ENCODE measurements around the gene FYTTD1. TPM values are rescaled to one million over a fixed set of nuclear protein-coding genes. Genes with fewer than 3 reads are reported as not detected.
A peak's percentile ranks its signal among the peaks of the same experiment; 100 is the strongest.

Gene FYTTD1
- total RNA-seq, 1 experiment from 2014 or later = 30.1 TPM

- no peak for DNase-seq (ENCODE audit: extremely low read depth, low read depth)
Measured at GRCh38 chr3:197790033-197790432, 40.4 kb downstream of the FYTTD1 start.

GRCh38 chr3:197791113-197791891 lies 41.6 kb downstream of the FYTTD1 start, which contains the start of gene LRCH3:
TSS of gene LRCH3 (plus strand) at chr3:197791254. CDS start at chr3:197791279, 25 bp downstream.
- peak; percentile 47 for DNase-seq (ENCODE audit: extremely low read depth, low read depth)

- no peak for DNase-seq (ENCODE audit: extremely low read depth, low read depth)
Measured at GRCh38 chr3:197791892-197792647, 42.4 kb downstream of the FYTTD1 start.

- no peak for DNase-seq (ENCODE audit: extremely low read depth, low read depth)
Measured at GRCh38 chr3:197793247-197793646, 43.6 kb downstream of the FYTTD1 start.

- DNase-seq (ENCODE audit: extremely low read depth, low read depth) = no peak
Measured at GRCh38 chr3:197794115-197794514, 44.4 kb downstream of the FYTTD1 start.

GRCh38 chr3:197795200-197795599 lies 45.5 kb downstream of the FYTTD1 start:
- no peak for DNase-seq (ENCODE audit: extremely low read depth, low read depth)

- DNase-seq (ENCODE audit: extremely low read depth, low read depth) = no peak
Measured at GRCh38 chr3:197796087-197796486, 46.4 kb downstream of the FYTTD1 start.

- no peak for DNase-seq (ENCODE audit: extremely low read depth, low read depth)
Measured at GRCh38 chr3:197798863-197799262, 49.2 kb downstream of the FYTTD1 start.

- no peak for DNase-seq (ENCODE audit: extremely low read depth, low read depth)
Measured at GRCh38 chr3:197800379-197800778, 50.7 kb downstream of the FYTTD1 start.

- no peak for DNase-seq (ENCODE audit: extremely low read depth, low read depth)
Measured at GRCh38 chr3:197801891-197802778, 52.5 kb downstream of the FYTTD1 start.

- no peak for DNase-seq (ENCODE audit: extremely low read depth, low read depth)
Measured at GRCh38 chr3:197802779-197803459, 53.2 kb downstream of the FYTTD1 start.

- no peak for DNase-seq (ENCODE audit: extremely low read depth, low read depth)
Measured at GRCh38 chr3:197804511-197804910, 54.8 kb downstream of the FYTTD1 start.

GRCh38 chr3:197807969-197808587 lies 58.4 kb downstream of the FYTTD1 start:
- DNase-seq (ENCODE audit: extremely low read depth, low read depth) = no peak

- DNase-seq (ENCODE audit: extremely low read depth, low read depth) = no peak
Measured at GRCh38 chr3:197809356-197810020, 59.8 kb downstream of the FYTTD1 start.

- no peak for DNase-seq (ENCODE audit: extremely low read depth, low read depth)
Measured at GRCh38 chr3:197810901-197811300, 61.2 kb downstream of the FYTTD1 start.

GRCh38 chr3:197811343-197811742 lies 61.7 kb downstream of the FYTTD1 start:
- DNase-seq (ENCODE audit: extremely low read depth, low read depth) = no peak

- DNase-seq (ENCODE audit: extremely low read depth, low read depth) = no peak
Measured at GRCh38 chr3:197814372-197814771, 64.7 kb downstream of the FYTTD1 start.

GRCh38 chr3:197820550-197821335 lies 71.1 kb downstream of the FYTTD1 start:
- DNase-seq (ENCODE audit: extremely low read depth, low read depth) = no peak

Data from NCI-H460 (cell line).